NCI-H2171 treated with DMSO at 0.1 percent for 48 hours (cell line): ENCODE measurements around the gene ADGRV1.
"Not testable (repeated sequence)": the region's sequence is repeated elsewhere in the genome, so short reads cannot be mapped to it uniquely, and the experiment has no call there.

Experiments used
- DNase-seq: peaks from one replicate; lab custom pipeline; 2025; lab: John Stamatoyannopoulos, UW

ADGRV1 gene

DNA sequence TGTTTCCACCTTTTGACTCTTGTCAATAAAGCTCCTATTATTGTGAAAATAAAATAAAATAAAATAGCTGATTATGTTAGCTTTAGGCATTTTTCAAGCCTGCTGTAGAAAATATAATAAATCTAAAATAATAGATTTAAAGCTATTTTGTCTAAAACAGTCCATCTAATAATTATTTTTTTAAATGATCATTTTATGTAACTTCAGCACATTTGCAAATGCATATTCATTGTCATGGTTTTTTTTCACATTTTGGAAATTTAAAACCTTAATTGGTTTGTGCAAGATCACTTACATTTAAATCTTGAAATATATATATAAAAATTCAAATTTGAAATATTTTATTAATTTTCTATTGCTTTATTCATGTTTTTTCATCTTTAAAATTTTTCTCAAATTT is 159.8 kb downstream of the ADGRV1 start:
- DNase-seq, result no peak

DNA sequence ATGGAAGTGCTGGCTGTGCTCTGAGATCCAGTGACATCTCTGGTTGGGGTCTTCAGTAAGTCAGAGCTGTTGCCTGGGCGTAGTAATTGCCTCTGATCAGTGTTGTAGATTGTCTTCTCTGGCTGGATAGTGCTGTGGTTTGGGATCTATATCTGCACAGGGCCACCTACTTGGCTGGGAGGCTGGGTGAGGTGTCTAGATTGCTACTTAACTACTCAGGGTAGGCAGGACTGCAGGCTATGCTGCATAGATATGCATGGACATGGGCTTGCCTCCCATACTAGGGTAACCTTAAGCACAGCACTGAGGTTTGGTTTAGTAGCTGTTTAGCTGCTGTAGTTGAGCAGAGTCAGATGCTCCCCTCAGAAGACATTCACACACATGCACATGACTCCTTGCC is 181.0 kb downstream of the ADGRV1 start:
- DNase-seq, result no peak

DNA sequence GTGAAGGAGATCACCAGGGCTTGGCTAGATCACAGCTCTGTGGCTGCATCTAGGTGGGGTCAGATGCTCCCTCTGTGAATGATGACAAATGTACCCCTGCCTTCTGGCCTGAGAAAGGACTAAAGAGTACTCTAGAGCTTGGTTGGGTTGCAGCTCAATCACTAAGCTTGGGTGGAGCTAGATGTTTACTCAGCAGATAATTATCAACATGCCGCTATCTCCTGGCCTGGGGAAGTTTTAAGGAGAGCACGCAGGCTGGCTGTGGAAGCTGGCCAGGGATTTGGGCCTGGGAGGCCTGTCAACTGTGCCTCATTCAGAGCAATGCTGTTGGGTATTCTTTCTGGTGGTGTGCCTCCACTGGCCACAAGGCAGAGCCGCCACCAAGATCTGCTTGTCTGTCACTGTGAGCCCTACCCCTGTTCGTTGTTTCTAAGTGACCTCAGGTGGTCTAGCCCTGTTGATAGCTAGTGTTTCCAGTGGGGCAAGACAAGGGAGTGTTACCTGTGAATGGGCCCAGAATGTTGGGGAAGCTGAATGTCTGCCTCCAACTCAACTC is 181.7 kb downstream of the ADGRV1 start:
- DNase-seq, result no peak

DNA sequence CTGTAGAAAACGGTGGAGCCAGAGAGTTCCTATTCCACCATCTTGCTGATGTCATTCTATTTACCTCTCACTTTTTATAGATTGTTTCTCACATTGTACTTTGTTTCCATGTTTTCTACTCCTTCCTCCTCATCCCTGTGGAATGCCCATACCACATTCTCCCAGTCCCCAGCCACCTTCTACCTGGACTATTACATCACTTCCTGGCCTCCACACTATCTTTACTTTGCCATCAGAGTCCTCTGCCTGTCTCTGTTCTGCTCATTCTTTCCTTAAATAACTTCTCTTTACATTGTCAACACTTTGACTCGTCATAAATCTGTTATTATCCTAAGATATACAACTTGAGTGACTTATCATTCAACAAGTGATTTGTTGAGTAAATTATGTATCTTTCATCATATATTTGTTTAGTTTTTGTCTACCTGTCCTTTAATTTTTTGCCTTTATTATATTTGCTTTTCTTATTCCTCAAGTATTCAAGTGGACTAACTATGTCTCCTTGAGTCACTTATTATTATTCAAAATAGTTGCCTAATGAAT is 182.5 kb downstream of the ADGRV1 start:
- DNase-seq, result no peak

DNA sequence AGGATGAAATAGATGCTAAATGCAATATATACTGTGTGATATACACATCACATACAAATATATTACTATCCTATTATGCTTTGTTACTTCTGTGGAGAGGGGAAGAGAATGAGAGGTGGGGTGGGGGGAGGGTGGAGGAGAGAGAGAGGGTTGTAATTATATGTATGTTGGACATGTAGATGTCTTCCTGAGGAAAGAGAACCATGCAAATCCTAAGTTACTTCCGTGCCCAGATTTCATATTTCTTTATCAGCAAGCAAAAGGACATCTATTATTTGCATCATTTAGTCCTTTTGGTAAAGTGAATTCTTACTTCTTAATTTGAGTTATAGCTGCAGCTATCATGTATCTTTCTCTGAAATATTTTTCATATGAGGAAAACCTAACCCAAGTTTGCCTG is 187.5 kb downstream of the ADGRV1 start:
- DNase-seq, result no peak

DNA sequence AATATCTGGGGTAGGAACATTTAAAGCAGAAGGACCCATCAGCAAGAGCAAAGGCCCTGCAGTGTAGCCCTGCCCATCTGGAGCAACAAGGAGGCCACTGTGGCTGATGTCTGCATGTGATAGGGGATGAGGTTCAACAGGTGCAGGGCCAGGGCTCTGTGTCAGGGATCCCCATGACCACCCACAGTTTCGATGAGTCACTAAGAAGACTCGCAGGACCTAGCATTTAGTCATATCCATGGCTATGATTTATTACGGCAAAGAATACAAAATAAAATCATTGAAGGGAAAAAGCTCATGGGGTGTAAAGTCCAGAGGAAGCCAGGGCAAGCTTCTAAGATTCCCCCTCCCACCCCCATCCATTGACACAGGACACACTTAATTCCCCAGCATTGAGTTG is 188.6 kb downstream of the ADGRV1 start:
- no peak for DNase-seq

DNA sequence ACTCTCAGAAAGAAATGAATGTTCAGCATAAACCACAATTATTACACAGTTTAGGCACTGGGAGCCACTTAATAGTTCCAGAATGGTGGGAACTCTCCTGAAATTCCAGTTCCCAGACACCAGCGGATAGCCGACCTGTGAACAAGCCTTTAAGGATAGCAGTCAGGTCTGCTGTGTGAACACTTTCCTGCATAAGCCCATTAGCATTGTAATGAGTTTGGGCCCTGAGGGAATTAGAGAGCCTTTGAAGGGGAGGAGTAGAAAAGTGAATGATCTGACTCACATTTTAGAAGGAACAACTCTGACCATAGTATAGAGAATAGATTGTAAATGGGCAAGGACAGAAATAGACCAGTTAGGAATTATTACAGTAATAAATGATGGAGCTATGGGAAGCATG is 189.1 kb downstream of the ADGRV1 start:
- no peak for DNase-seq

DNA sequence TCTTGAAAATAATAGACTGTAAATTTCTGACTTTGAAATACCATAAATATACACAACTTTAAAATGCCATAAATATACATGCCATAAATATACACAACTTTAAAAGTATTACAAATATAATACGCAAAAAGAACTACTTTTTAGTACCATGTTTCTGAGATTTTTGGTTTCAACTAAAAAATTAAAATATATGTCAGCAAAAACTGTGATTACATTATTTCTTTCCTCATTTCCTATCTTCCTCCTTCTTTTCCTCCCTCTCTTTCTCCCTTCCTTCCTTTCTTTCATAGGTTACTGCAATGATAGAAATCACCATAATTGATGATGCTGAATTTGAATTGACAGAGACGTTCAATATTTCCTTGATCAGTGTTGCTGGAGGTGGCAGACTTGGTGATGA is 200.5 kb downstream of the ADGRV1 start:
- DNase-seq, result no peak

DNA sequence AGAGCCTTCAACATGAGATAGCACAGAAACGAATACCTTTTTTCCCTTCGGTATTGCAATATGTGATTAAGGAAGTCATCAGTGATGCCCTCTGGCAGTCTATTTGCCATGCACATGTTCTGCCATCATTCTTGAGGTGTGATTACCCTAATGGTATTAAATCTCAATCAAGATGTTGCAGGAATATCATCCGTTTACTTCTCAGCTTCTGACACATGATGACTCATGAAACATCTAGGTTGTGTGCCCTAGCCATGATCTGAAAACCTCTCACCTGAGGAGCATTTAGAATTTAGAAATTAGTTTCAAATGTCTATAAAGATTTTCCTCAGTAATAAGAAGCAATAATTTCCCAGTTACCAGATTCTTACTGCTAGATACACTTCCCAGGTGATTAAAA is 209.1 kb downstream of the ADGRV1 start:
- no peak for DNase-seq

DNA sequence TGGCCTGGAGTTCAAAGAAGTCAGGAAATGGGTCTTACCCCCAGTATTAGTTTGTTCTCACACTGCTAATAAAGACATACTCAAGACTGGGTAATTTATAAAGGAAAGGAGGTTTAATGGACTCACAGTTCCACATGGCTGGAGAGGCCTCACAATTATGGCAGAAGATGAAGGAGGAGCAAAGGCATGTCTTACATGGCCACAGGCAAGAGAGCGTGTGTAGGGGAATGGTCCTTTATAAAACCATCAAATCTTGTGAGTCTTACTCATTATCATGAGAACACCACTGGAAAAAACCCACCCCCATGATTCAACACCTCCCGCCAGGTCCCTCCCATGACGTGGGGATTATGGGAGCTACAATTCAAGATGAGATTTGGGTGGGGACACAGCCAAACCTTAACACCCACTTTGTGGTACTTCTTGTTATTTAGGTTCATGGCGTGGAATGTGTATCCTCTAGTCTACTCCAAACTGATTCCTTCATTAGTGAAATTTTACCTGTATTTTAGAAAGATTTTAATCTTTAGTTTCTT is 211.5 kb downstream of the ADGRV1 start:
- DNase-seq, result not testable (repeated sequence)

DNA sequence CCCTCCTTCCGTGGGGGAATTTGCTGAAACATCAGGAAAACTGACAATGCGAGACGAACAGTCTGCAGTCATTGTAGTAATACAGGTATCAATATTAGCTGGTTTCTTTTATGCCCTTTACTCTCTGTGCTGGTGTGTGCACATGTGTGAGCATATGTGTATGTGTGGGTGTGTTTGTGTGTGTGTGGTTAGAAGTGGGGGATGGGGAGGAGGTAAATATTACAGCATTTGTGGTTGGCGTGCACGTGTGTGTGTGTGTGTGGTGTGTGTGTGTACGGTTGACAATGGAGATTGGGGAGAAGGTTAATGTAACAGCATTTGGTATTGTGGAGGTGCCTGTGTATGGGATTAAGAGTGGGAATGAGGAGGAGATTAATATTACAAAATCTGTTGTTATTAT is 219.4 kb downstream of the ADGRV1 start:
- DNase-seq, result no peak

DNA sequence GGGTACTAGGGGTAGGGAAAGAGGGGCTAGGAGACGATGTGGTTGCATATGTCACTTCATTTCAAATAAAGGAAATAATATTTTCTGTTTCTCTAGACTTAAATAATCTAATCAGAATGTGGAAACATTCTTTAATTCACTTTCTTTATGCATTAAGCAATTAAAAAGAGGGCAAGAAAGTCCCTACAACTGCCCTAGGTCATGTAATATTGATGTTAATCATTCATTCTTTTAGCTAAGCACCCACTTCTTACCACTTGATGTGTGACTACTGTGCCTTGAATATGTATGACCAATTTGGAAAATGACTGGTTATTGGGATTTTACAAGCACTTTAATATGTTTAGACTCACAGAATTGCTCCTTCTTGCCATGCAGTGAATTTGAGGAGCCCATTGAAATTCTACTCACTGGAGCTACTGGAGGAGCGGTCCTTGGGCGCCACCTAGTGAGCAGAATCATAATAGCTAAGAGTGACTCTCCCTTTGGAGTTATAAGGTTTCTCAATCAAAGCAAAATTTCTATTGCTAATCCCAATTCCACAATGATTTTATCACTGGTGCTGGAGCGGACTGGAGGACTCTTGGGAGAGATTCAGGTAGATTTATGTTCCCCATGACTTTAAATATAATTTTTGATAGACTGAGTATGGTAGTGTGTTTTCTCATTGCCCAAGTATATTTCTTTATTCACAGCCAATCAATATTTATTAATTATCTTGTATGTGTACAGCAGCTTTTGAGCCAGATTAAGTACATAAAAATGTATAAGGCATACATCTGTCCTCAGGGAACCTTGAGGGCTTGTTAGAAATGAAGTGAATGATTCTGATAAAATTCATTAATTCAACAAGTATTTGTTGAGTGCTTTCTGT is 225.1 kb downstream of the ADGRV1 start:
- DNase-seq, result peak; percentile 34

DNA sequence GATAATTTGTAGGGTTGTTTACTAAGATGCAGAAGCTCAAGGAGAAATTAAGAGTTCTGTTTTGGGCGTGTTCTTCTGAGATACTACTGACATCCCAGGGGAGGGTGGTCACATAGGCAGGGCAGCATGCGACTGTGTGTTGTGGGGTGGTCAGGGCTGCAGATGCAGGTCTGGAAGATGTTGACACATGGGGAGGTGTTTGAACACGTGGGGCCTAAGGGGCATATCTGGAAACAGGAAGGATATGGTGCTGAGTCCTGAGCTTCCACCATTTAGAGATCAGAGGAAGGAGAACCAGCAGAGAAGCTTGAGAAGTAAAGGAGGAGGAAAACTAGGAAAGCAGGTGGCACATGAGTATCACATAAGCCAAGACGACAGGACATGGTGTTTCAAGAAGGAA is 228.2 kb downstream of the ADGRV1 start:
- DNase-seq, result no peak

DNA sequence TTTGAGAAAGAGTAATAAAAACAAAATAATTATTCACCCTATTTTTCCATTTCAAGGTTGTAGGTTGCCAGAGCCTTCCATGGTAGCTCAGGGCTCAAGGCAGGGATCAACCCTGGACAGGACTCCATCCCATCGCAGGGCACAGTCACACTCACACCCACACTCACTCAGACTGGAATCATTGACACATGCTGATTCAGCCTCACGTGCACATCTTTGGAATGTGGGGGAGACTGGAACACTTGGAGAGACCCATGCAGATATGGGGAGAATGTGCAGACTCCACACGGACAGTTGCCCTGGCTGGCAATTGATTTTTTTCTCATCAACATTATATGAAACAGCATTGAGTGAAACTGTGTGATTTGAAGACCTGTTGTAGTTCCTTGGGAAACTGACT is 234.1 kb downstream of the ADGRV1 start:
- DNase-seq, result no peak

DNA sequence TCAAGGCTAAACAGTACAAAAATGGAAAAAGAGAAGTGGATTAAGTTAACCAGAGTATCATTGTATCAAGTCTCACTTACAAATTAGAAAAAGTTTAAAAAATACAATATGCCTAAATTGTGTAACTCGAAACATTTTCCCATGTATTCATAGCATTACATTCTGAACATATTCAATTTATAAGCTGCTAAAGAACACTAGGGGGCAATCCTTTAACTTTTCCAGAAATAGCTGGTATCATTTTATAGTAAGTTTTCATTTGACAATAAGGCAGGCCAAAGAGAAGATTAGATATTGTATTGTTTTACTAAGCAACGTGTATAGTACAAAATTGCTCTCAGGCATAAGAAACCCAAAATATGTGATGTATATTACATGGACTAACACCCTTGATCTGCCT is 234.6 kb downstream of the ADGRV1 start:
- no peak for DNase-seq

DNA sequence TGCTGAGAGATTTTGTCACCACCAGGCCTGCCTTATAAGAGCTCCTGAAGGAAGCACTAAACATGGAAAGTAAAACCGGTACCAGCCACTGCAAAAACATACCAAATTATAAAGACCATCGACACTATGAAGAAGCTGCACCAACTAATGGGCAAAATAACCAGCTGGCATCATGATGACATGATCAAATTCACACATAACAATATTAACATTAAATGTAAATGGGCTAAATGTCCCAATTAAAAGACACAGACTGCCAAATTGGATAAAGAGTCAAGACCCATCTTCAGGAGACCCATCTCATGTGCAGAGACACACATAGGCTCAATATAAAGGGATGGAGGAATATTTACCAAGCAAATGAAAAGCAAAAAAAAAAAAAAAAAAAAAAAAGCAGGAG is 238.3 kb downstream of the ADGRV1 start:
- not testable (repeated sequence) for DNase-seq

DNA sequence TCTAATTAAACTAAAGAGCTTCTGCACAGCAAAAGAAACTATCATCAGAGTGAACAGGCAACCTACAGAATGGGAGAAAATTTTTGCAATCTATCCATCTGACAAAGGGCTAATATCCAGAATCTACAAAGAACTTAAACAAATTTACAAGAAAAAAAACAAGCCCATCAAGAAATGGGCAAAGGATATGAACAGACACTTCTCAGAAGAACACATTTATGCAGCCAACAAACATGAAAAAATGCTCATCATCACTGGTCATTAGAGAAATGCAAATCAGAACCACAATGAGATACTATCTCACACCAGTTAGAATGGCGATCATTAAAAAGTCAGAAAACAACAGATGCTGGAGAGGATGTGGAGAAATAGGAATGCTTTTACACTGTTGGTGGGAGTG is 241.5 kb downstream of the ADGRV1 start:
- not testable (repeated sequence) for DNase-seq

DNA sequence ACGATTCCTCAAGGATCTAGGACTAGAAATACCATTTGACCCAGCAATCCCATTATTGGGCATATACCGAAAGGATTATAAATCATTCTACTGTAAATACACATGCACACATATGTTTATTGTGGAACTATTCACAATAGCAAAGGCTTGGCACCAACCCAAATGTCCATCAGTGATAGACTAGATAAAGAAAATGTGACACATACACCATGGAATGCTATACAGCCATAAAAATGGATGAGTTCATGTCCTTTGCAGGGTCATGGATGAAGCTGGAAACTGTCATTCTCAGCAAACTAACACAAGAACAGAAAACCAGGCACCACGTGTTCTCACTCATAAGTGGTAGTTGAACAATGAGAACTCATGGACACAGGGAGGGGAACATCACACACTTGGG is 241.9 kb downstream of the ADGRV1 start:
- not testable (repeated sequence) for DNase-seq

DNA sequence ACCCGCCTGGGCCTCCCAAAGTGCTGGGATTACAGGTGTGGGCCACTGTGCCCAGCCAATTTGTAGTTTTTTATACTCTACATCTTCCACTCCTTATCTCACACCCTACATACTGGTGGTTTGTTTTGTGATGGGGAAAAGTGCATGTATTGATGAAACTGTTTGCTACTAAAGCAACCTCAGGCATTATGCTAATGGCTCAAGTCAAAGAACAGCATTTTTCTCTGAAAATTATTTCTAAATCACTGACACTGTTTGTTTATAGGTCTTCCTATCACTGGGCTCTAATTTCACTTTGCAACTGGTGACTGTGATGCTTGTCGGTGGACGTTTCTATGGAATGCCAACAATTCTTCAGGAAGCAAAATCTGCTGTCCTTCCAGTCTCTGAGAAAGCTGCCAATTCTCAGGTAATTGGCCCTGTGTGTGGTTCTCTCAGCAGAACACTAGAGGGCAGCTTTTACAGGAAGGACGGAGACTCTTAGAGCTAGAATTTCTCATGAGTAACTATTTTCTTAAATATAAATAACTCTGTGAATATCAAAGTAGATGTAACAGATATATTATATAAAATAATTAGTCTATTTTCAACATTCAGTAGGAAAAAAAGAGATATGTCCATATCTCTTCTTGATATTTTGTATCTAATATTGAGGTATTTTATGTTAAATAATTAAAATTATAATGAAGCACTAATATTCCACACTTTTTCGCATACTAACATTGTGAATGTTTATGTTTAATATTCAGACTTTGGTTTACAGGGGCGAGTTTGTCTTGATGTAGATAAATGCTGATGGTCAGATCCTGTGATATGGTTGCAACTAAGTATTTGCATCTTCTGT is 244.1 kb downstream of the ADGRV1 start:
- peak; percentile 33 for DNase-seq

DNA sequence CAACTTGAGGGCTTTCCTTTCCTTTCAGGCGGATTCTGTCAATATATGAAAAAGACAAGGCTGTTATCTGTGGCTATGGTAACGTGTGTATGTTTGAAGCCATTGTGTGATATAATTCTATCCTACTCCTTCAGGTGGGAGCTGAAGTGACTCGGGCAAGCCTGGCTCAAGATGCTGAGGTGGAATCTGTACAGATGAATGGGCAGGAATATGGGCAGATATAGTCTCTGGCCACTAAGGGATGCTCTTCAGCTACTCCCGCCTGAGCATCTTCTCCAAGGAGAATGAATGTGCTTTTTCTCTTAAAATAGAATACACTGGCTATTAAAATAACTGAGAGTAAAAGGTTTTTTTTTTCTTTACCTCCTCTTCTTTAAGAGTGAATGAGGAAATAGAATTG is 244.8 kb downstream of the ADGRV1 start:
- no peak for DNase-seq

DNA sequence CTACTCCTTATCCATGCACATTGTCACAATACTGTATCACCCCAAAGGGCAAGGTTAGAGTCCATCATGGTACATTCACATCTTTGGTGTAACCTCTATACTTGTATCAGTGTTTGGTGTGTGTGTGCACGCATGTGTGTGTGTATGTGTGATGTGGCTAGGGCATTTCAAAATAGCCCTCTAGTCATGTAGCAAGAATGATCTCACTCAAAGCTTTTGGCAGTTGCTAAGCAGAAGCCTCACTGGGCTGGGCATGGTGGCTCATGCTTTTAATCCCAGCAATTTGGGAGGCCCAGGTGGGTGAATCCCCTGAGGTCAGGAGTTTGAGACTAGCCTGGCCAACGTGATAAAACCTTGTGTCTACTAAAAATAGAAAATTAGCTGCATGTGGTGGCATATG is 245.3 kb downstream of the ADGRV1 start:
- no peak for DNase-seq

DNA sequence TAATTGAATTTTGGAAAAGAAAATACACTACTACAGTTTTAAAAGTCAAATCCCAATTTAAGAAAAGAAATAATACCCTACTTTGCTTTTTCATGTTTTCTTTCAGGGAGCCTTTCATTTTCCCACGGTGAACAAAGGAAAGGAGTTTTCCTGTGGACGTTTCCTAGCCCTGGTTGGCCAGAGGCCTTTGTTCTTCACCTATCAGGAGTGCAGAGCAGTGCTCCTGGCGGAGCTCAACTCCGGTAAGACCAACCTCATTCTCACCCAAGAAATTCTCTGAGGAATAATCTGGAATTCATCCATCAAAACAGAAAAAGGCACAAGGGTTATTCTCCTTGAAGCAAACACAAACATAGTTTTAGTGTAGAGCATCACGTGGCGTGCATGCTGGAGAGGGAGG is 248.9 kb downstream of the ADGRV1 start:
- DNase-seq, result no peak
